H1 (cell line): ENCODE results near the gene KEL. TPM values are rescaled to one million over a fixed set of nuclear protein-coding genes. Genes with fewer than 3 reads are reported as not detected.

Source experiments
- CTCF ChIA-PET: fragments of 300-600 bp; sonication (Branson Sonifier 250); formaldehyde crosslinking; loops from one replicate; lab custom pipeline; 2021; ENCODE audit not compliant: partially characterized antibody; lab: Charles Lee
- POLR2A ChIA-PET: fragments of 300-600 bp; sonication (Branson Sonifier 250); formaldehyde crosslinking; loops from one replicate; lab custom pipeline; 2021; ENCODE audit warnings: inconsistent platforms; ENCODE audit not compliant: partially characterized antibody; lab: Charles Lee
- DNase-seq, 2 experiments: peaks; one replicate each; pipeline versions ENCODE4 v3.0.0 to v3.0.0-alpha.2; 2010 to 2022; ENCODE audit warnings: low spot score in 2 of 2, low read depth in 1 of 2, mixed read lengths in 1 of 2
- FAIRE-seq: peaks from 2 replicates; lab custom pipeline; 2011; peaks lifted over from hg19 to GRCh38; lab: Jason Lieb, UNC
- H2AFZ ChIP-seq: 2 replicates; pipeline ENCODE4 v1.8.1; 2012; ENCODE audit warnings: low read length, inconsistent platforms
- H2AK5ac ChIP-seq: 2 replicates; pipeline ENCODE4 v1.6.1; 2013; ENCODE audit warnings: low read depth, low read length
- H2BK120ac ChIP-seq: replicated peaks from 2 replicates; pipeline ENCODE3; 2013; ENCODE audit warnings: low read depth, low read length, inconsistent platforms
- H2BK12ac ChIP-seq: 2 replicates; pipeline ENCODE4 v1.6.1; 2013; ENCODE audit warnings: low read depth, low read length
- H2BK15ac ChIP-seq: 2 replicates; pipeline ENCODE4 v1.6.1; 2013; ENCODE audit warnings: low read length
- H2BK20ac ChIP-seq: 2 replicates; pipeline ENCODE4 v1.6.1; 2013; ENCODE audit warnings: low read length
- H2BK5ac ChIP-seq: 2 replicates; pipeline ENCODE4 v1.6.1; 2013; ENCODE audit warnings: low read depth, low read length
- H3K14ac ChIP-seq: 2 replicates; pipeline ENCODE4 v1.6.1; 2013; ENCODE audit warnings: inconsistent platforms; ENCODE audit not compliant: insufficient read length
- H3K18ac ChIP-seq: 2 replicates; pipeline ENCODE4 v1.6.1; 2013; ENCODE audit warnings: low read length; ENCODE audit errors: extremely low read depth
- H3K23ac ChIP-seq: 2 replicates; pipeline ENCODE4 v1.6.1; 2013; ENCODE audit warnings: inconsistent platforms; ENCODE audit not compliant: insufficient read length
- H3K23me2 ChIP-seq: 2 replicates; pipeline ENCODE4 v1.6.1; 2013; ENCODE audit warnings: low read depth, low read length
- H3K27ac ChIP-seq: 2 replicates; pipeline ENCODE4 v1.6.1; 2011; ENCODE audit warnings: low read depth, low read length, inconsistent platforms
- H3K27me3 ChIP-seq, 4 experiments: replicated peaks in 1 of 4; 1 replicate in 1 of 4; 2 replicates in 3 of 4; pipeline versions ENCODE4 v1.6.1 to v1.8.1; 2011 to 2013; ENCODE audit warnings: low read length in 3 of 4, mild to moderate bottlenecking in 3 of 4, inconsistent platforms in 2 of 4, mixed read lengths in 2 of 4, moderate library complexity in 1 of 4; ENCODE audit not compliant: control insufficient read depth in 3 of 4, insufficient read depth in 3 of 4; ENCODE audit errors: extremely low read depth in 1 of 4
- H3K36me3 ChIP-seq, 4 experiments: 2 replicates each; pipeline versions ENCODE4 v1.6.1 to v1.8.1; 2011 to 2013; ENCODE audit warnings: mild to moderate bottlenecking in 4 of 4, low read length in 3 of 4, moderate library complexity in 2 of 4, control low read depth in 1 of 4, inconsistent platforms in 1 of 4; ENCODE audit not compliant: insufficient read depth in 4 of 4, control insufficient read depth in 2 of 4
- H3K4ac ChIP-seq: replicated peaks from 2 replicates; pipeline ENCODE3; 2013; ENCODE audit warnings: low read length, low read depth, mixed read lengths, inconsistent platforms; ENCODE audit not compliant: insufficient read length
- H3K4me1 ChIP-seq, 4 experiments: replicated peaks in 1 of 4; 1 replicate in 1 of 4; 2 replicates in 3 of 4; pipeline versions ENCODE4 v1.6.1 to v1.8.1; 2011 to 2013; ENCODE audit warnings: low read length in 3 of 4, inconsistent platforms in 2 of 4, mixed read lengths in 1 of 4; ENCODE audit not compliant: insufficient read depth in 4 of 4, control insufficient read depth in 3 of 4
- H3K4me2 ChIP-seq, 2 experiments: 2 replicates each; pipeline versions ENCODE4 v1.6.1 to v1.8.1; 2011 to 2013; ENCODE audit warnings: low read depth in 2 of 2, low read length in 2 of 2, control low read depth in 1 of 2, inconsistent platforms in 1 of 2, mild to moderate bottlenecking in 1 of 2; ENCODE audit not compliant: insufficient read depth in 1 of 2
- H3K4me3 ChIP-seq, 4 experiments: fragments of 200-600, 300-600 bp in 1 of 4; sonication (generic), shearing (Covaris generic), sonication (Bioruptor Twin) in 1 of 4; 2 replicates each; pipeline versions ENCODE4 v1.5.1 to v1.8.1; 2011 to 2016; ENCODE audit warnings: low read length in 4 of 4, low read depth in 3 of 4, control low read depth in 2 of 4, inconsistent platforms in 2 of 4, mild to moderate bottlenecking in 2 of 4, mixed read lengths in 1 of 4, moderate library complexity in 1 of 4; ENCODE audit not compliant: insufficient read depth in 2 of 4; ENCODE audit errors: extremely low read depth in 1 of 4
- H3K56ac ChIP-seq: replicated peaks from 2 replicates; pipeline ENCODE3; 2013; ENCODE audit warnings: low read depth, mild to moderate bottlenecking, mixed read lengths, low read length, inconsistent platforms; ENCODE audit not compliant: insufficient read length
- H3K79me1 ChIP-seq: 2 replicates; pipeline ENCODE4 v1.6.1; 2013; ENCODE audit warnings: low read depth, low read length, control low read depth
- H3K79me2 ChIP-seq, 2 experiments: 2 replicates each; pipeline versions ENCODE4 v1.6.1 to v1.8.1; 2012 to 2013; ENCODE audit warnings: low read length in 2 of 2, mild to moderate bottlenecking in 2 of 2, inconsistent platforms in 1 of 2; ENCODE audit not compliant: insufficient read depth in 2 of 2, control insufficient read depth in 1 of 2
- H3K9ac ChIP-seq, 4 experiments: replicated peaks in 1 of 4; 1 replicate in 1 of 4; 2 replicates in 3 of 4; pipeline versions ENCODE4 v1.6.1 to v1.8.1; 2011 to 2013; ENCODE audit warnings: low read depth in 3 of 4, low read length in 3 of 4, control low read depth in 2 of 4, mild to moderate bottlenecking in 2 of 4, moderate library complexity in 2 of 4, inconsistent platforms in 1 of 4; ENCODE audit errors: extremely low read depth in 1 of 4
- H3K9me3 ChIP-seq, 2 experiments: 2 replicates each; pipeline versions ENCODE4 v1.6.1 to v1.8.1; 2012 to 2013; ENCODE audit warnings: mild to moderate bottlenecking in 2 of 2, moderate library complexity in 2 of 2, control low read depth in 1 of 2, inconsistent platforms in 1 of 2, low read depth in 1 of 2, low read length in 1 of 2, mixed read lengths in 1 of 2; ENCODE audit not compliant: insufficient read depth in 2 of 2
- H4K20me1 ChIP-seq, 2 experiments: replicated peaks in 1 of 2; 2 replicates each; pipeline versions ENCODE3 to v1.8.1; 2011 to 2013; ENCODE audit warnings: inconsistent platforms in 2 of 2, low read length in 2 of 2, mild to moderate bottlenecking in 1 of 2; ENCODE audit not compliant: insufficient read depth in 2 of 2, control insufficient read depth in 1 of 2
- H4K5ac ChIP-seq: 2 replicates; pipeline ENCODE4 v1.6.1; 2013; ENCODE audit warnings: low read length, low read depth, mixed read lengths, inconsistent platforms; ENCODE audit not compliant: insufficient read length
- H4K8ac ChIP-seq: 2 replicates; pipeline ENCODE4 v1.8.0; 2013; ENCODE audit warnings: mild to moderate bottlenecking, moderate library complexity, low read length, inconsistent platforms; ENCODE audit not compliant: insufficient read depth; ENCODE audit errors: extremely low read depth
- H4K91ac ChIP-seq: replicated peaks from 2 replicates; pipeline ENCODE3; 2013; ENCODE audit warnings: low read length, mixed read lengths, inconsistent platforms; ENCODE audit not compliant: insufficient read length
- BCL11A ChIP-seq, 2 experiments: IDR thresholded peaks; one replicate each; pipeline ENCODE4 v1.6.1; 2011; ENCODE audit warnings: low read depth in 2 of 2, low read length in 2 of 2, mild to moderate bottlenecking in 2 of 2
- BRCA1 ChIP-seq: IDR thresholded peaks from 2 replicates; pipeline ENCODE4 v1.6.1; 2012; ENCODE audit warnings: low read depth, low read length, improper control_type of control experiment
- CEBPB ChIP-seq: IDR thresholded peaks from 2 replicates; pipeline ENCODE4 v1.6.1; 2012; ENCODE audit warnings: low read depth, low read length
- CHD1 ChIP-seq: IDR thresholded peaks from 2 replicates; pipeline ENCODE4 v1.6.1; 2012; ENCODE audit warnings: low read depth, low read length, improper control_type of control experiment
- E2F6 ChIP-seq: IDR thresholded peaks from 2 replicates; pipeline ENCODE4 v1.6.1; 2012; ENCODE audit warnings: inconsistent platforms
- HDAC2 ChIP-seq, 2 experiments: fragments of 300-600 bp in 1 of 2; sonication (generic) in 1 of 2; IDR thresholded peaks; 2 replicates each; pipeline ENCODE4 v1.6.1; 2011 to 2012; ENCODE audit warnings: low read depth in 2 of 2, low read length in 2 of 2, mild to moderate bottlenecking in 2 of 2, moderate library complexity in 2 of 2, borderline replicate concordance in 1 of 2, inconsistent platforms in 1 of 2
- MAX ChIP-seq: IDR thresholded peaks from 2 replicates; pipeline ENCODE4 v1.6.1; 2012; ENCODE audit warnings: inconsistent platforms
- RBBP5 ChIP-seq: IDR thresholded peaks from 2 replicates; pipeline ENCODE4 v1.7.1; 2012; ENCODE audit warnings: low read depth, mild to moderate bottlenecking, inconsistent platforms, low read length, moderate library complexity, borderline replicate concordance
- SIN3A ChIP-seq, 2 experiments: IDR thresholded peaks in 1 of 2; conservative IDR thresholded peaks in 1 of 2; 2 replicates each; pipeline ENCODE4 v1.6.1; 2011 to 2012; ENCODE audit warnings: low read length in 2 of 2, improper control_type of control experiment in 1 of 2, low read depth in 1 of 2, mild to moderate bottlenecking in 1 of 2
- SRF ChIP-seq: IDR thresholded peaks from 2 replicates; pipeline ENCODE4 v1.6.1; 2011; ENCODE audit warnings: mild to moderate bottlenecking, low read depth, low read length, moderate library complexity
- TAF7 ChIP-seq: optimal IDR thresholded peaks from 2 replicates; pipeline ENCODE3; 2011; ENCODE audit warnings: low read depth, mild to moderate bottlenecking, inconsistent platforms, low read length, moderate library complexity, borderline replicate concordance
- YY1 ChIP-seq: IDR thresholded peaks from 2 replicates; pipeline ENCODE4 v1.6.1; 2011; ENCODE audit warnings: low read depth, mild to moderate bottlenecking, low read length
- ZNF274 ChIP-seq: IDR thresholded peaks from 2 replicates; pipeline ENCODE4 v1.7.0; 2012; ENCODE audit warnings: low read length, borderline replicate concordance; ENCODE audit errors: extremely low read depth
- WGBS, 2 experiments: shearing (Covaris generic) in 1 of 2; methylation state at CpG; one replicate each; pipeline versions ENCODE4 v1.1.6 to v1.1.7; 2013 to 2015; ENCODE audit warnings: low lambda C conversion rate in 2 of 2, mixed read lengths in 2 of 2, inconsistent platforms in 1 of 2, low coverage in 1 of 2, missing lambda C conversion rate in 1 of 2; ENCODE audit not compliant: insufficient replicate concordance in 2 of 2, insufficient coverage in 1 of 2, insufficient read length in 1 of 2; ENCODE audit errors: extremely low coverage in 1 of 2, missing lambda C conversion rate in 1 of 2; 5-methylcytosine and 5-hydroxymethylcytosine counted together
- polyA plus RNA-seq, 7 experiments: library from polyadenylated mRNA; depleted of rRNA in 3 of 7; stranded (reverse) in 5 of 7; unstranded in 2 of 7; fragments of >200 nt in 5 of 7; fragments of 200-250 nt in 2 of 7; gene quantifications; 1 replicate in 5 of 7; 2 replicates in 1 of 7; 4 replicates in 1 of 7; pipeline versions ENCODE4 v1.2.1 to v1.2.3, GENCODE V29; 2011 to 2013; ENCODE audit warnings: missing spikeins in 2 of 7, mixed read lengths in 2 of 7
- total RNA-seq: library from RNA; stranded (reverse); fragmentation: NEBNext Ultra II Directional; extraction: Animal tissue kit (Norgen Biotek cat#: 25700); gene quantifications from 2 replicates; pipeline ENCODE4 v1.2.1, GENCODE V29; 2021

The KEL gene
- total and polyA plus RNA-seq, 2 of the 8 experiments (the other 6 are each of a cell fraction or from before 2014, with no cell fraction given) = 1.8 to 1.9 TPM

- CTCF ChIA-PET = interaction anchor here (0.5 to 1.2 kb wide), 4 partner anchors 33 to 314 kb away, joined by 3 to 4 read pairs (median 3); no protein-coding TSS in a partner anchor
- no peak for FAIRE-seq
- TF ChIP-seq YY1 (no peak), HDAC2 (IDR thresholded peaks at IDR 0.05; ENCODE audit: borderline replicate concordance in 1 of 2, low read depth in 2 of 2, low read length in 2 of 2) (no peak), CHD1 (no peak), CEBPB (no peak), SRF (no peak), ZNF274 (no peak), SIN3A (conservative IDR thresholded peaks at IDR 0.05 in 1 of 2, IDR thresholded peaks at IDR 0.05 in 1 of 2; ENCODE audit: low read depth in 1 of 2, low read length in 2 of 2) (no peak), BRCA1 (no peak), TAF7 (no peak), RBBP5 (no peak), MAX (no peak), E2F6 (no peak), BCL11A (IDR thresholded peaks at IDR 0.05; ENCODE audit: low read depth in 2 of 2, low read length in 2 of 2) (no peak)
Observed at GRCh38 chr7:142968229-142968628, 6.1 kb upstream of the KEL start.

More at GRCh38 chr7:142968229-142968628, 6.1 kb upstream of the KEL start:
- H3K79me2 ChIP-seq = no peaks in the 10 kb centered on the region
- no peaks in the 10 kb centered on the region; a peak in 1 of 4 replicates for H3K9me3 ChIP-seq
- H3K9ac ChIP-seq = no peak overlapping the region
- DNase-seq = no peak
- no peak overlapping the region for H3K4me2 ChIP-seq
- H3K4ac ChIP-seq = no peak overlapping the region
- H3K27me3 ChIP-seq = no peaks in the 10 kb centered on the region
- H3K23me2 ChIP-seq = no peaks in the 10 kb centered on the region; the same call in 1 of the 2 replicates
- WGBS, 2 experiments = 93% methylated on average over 4 of the region's 4 CpGs; no CpG with 5 or more reads in 1 of the 2 experiments
- POLR2A ChIA-PET = no interaction called here
- H3K79me1 ChIP-seq = no peaks in the 10 kb centered on the region
- no peaks in the 10 kb centered on the region for H3K36me3 ChIP-seq
- no peak overlapping the region for H3K56ac ChIP-seq
- H4K91ac ChIP-seq = no peak overlapping the region
- H2BK15ac ChIP-seq = no peak overlapping the region
- H3K23ac ChIP-seq = no peak overlapping the region
- H3K27ac ChIP-seq = no peak overlapping the region
- no peak overlapping the region for H4K8ac ChIP-seq
- no peaks in the 10 kb centered on the region for H4K20me1 ChIP-seq
- H3K4me1 ChIP-seq = no peaks in the 10 kb centered on the region
- no peak overlapping the region for H2AK5ac ChIP-seq
- no peak overlapping the region for H2BK5ac ChIP-seq
- H3K4me3 ChIP-seq = no peak overlapping the region
- H3K14ac ChIP-seq = no peak overlapping the region
- no peak overlapping the region for H2AFZ ChIP-seq
- H2BK12ac ChIP-seq = no peak overlapping the region
- H2BK20ac ChIP-seq = no peak overlapping the region
- H3K18ac ChIP-seq = no peak overlapping the region
- H2BK120ac ChIP-seq = no peak overlapping the region
- no peak overlapping the region for H4K5ac ChIP-seq
